NCI-H1105 (cell line): ENCODE results near the gene ATP13A3.

ENCODE experiments used
- DNase-seq: peaks from one replicate; lab custom pipeline; 2025; lab: John Stamatoyannopoulos, UW

Gene ATP13A3

DNA sequence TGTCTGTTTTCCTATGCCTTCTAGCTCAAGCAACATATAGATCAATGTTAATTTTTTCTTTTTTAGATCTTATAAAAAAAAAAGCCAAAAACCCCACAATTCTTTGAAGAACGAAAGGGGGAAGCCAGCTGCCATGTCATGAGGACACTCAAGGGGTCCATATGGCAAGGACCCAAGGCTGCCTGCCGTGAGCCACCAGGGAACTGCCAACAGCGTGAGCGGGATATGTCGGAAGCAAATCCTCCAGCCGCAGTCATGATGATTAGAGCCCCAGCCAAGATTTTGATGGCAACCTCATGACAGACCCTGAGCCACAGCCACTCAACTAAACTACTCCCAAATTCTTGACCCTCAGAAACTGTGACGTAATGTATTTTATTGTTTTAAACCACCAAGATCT lies 94.2 kb downstream of the ATP13A3 start:
- no peak for DNase-seq

GRCh38 chr3:194390835-194391234 lies 96.0 kb downstream of the ATP13A3 start:
- DNase-seq, result no peak

DNA sequence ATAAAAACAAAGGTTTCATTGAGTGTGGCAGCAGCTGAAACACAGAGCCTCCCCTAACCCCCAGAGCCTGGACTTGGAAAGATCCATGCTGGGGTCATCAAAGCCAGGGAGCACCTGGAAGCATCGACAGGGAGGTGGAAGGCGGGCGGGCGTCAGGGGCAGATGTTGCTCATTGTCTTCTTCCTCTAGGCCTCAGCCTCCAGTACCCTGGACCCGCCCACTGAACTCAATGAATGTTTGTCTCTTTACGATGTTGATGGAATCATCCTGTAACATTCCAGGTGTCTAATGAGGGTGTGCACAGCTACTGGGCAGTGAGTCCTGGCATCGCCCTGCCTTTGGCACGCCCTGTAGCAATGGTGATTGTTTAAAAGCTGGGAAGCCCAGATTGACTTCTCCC lies 97.5 kb downstream of the ATP13A3 start:
- no peak for DNase-seq

- no peak for DNase-seq
Measured at GRCh38 chr3:194387926-194388418, 98.8 kb downstream of the ATP13A3 start.

- DNase-seq, result no peak
Measured at GRCh38 chr3:194387276-194387675, 99.5 kb downstream of the ATP13A3 start.

- no peak for DNase-seq
Measured at GRCh38 chr3:194386648-194387047, 100.2 kb downstream of the ATP13A3 start.

DNA sequence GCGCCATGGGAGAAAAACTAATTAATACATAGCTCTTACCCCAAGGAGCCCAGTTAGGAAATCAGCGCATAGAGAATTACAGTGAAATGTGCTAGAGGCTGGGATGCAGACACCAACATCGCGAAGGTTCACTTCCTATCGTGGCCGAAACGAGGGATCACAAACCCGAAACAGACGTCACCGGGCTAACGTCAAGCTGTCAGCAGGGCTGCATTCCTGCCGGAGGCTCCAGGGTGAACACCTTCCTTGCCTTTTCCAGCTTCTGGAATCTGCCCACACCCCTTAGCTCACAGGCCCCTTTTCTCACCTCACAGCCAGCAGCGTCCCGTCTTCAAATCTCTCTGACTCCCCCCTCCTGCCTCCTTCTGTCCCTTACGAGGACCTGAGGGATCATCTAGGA lies 100.7 kb downstream of the ATP13A3 start:
- no peak for DNase-seq

DNA sequence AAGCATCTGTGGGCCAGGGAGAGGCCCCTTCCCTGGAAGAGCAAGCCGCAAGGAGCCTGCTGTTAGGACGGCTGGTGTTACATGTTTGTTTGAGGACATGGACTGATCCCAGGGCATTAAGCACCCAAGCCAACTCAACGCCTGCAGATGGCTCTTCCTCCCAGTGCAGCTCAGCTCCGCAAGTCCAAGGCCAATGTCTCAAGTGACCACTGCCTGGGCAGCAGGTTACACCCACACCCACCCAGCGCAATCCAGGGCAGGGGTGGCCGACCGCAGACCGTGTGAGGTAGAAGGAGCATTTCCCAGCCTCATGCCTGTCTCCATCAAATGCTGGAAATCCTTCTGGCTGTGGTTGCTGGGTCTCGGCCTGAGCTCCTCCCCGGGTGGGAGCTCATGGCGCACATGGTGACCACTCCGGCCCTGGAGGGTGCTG lies 102.2 kb downstream of the ATP13A3 start:
- DNase-seq, result no peak

GRCh38 chr3:194384156-194384555 lies 102.6 kb downstream of the ATP13A3 start:
- DNase-seq, result no peak

GRCh38 chr3:194383276-194383940 lies 103.4 kb downstream of the ATP13A3 start:
- no peak for DNase-seq

- no peak for DNase-seq
Measured at GRCh38 chr3:194382892-194383223, 103.9 kb downstream of the ATP13A3 start.

GRCh38 chr3:194382196-194382891 lies 104.5 kb downstream of the ATP13A3 start:
- DNase-seq, result no peak

- DNase-seq, result no peak
Measured at GRCh38 chr3:194381460-194381875, 105.3 kb downstream of the ATP13A3 start.

- DNase-seq, result no peak
Measured at GRCh38 chr3:194380326-194380725, 106.5 kb downstream of the ATP13A3 start.

DNA sequence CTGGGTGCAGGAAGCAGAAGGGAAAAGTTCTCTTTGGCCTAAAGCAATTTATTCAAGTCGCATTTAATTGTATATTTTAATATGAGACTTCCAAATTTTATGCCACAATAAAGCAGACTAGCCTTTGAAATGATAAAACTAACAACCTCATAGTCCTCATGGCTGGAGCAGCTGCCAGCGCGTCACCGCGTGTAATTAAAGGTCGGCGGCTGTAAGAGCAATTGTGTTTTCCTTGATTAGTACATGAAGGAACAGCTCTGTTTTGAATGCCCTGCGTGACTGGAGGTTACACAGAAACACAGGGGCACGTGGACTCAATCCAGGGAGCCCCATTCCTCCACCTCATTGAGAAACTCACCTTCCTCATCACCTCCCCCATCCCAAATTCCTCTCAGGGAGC lies 107.2 kb downstream of the ATP13A3 start:
- DNase-seq, result peak; percentile 51

DNA sequence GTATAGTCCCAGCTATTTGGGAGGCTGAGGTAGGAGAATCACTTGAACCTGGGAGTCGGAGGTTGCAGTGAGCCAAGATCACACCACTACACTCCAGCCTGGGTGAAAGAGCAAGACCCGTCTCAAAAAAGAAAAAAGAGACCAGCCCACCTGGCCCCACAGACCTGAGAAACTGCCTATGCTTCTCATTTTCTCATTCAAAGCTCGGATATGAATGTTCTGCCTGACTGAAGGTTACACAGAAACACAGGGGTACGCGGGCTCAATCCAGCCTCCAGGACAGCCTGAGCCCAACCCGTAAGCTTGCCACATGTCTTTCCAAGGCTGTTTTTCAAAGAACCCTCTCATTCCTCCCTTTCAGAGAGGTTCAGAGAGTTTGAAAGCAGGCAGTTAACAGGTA lies 107.6 kb downstream of the ATP13A3 start:
- no peak for DNase-seq

DNA sequence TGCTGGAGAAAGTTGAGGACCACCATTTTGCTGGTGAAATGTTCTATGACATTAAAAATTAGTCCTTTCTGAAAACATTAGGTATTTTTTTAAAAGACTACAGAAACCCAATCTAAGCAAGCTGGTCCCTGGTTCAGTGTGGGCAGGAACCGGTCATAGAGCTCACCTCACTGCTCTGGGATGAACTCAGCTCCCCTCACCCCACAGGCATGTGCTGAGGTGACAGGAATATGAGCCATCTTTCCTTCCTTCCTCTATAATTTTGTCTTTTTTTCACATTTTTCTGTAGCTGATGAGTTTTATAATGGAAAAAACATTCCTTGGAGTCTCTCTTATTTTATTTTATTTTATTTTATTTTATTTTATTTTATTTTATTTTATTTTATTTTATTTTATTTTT lies 109.1 kb downstream of the ATP13A3 start:
- no peak for DNase-seq

- no peak for DNase-seq
Measured at GRCh38 chr3:194376241-194376560, 110.6 kb downstream of the ATP13A3 start.

DNA sequence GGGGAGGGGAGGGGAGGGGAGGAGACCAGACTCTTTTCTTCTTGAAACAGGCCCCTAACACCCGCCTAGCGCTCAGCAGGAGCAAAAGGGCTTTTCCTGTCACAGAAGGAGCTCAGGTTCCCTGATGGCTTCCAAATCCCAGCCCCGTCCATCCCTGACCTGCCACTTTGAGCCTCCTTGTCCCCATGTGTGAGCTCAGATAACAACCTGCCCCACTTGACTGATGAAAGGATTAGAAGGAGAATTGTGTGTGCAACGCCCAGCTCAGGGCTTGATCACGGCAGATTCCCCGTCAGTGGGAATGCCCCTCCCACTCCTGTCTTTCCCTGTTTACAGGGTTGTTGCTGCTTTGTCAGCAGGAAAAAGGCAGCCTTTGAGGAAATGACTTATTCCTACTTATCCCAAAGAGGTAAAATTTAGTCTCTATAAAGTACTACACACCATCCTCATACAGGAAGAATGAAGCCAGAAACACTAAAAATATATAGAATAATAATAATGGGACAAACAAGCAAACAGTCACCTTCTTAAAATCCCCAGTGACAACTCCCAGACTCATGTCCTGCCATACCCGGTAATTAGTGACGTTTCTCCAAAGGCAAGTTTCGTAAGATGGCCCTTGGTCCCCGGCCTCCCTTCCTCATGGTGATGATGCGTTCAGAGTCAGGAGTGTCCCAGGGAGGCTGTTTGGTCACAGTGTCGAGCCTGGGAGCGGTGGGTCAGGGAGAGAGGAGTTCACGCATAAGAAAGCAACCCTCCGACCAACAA lies 111.1 kb downstream of the ATP13A3 start:
- DNase-seq, result peak; percentile 7

GRCh38 chr3:194374935-194375334 lies 111.9 kb downstream of the ATP13A3 start:
- no peak for DNase-seq

DNA sequence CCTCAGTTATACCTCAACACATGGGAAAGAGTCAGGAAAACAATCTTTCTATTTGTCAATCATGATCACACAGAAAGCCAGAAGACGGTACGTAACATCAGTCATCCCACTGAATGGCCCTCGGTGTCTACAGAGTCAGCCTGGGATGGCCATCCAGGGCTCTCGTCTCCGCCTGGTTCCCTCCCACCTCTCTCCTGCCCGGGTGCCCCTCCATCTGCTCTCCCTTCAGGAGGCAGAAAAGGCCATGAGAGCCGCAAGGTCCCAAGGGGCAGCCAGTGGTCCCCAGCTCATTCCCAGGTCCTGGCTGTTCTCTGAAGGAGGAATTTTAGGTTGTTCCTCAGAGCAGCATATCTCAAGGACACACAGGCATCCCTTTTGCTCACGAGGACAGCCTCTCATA lies 112.9 kb downstream of the ATP13A3 start:
- DNase-seq, result no peak

GRCh38 chr3:194373028-194373427 lies 113.8 kb downstream of the ATP13A3 start:
- DNase-seq, result no peak

DNA sequence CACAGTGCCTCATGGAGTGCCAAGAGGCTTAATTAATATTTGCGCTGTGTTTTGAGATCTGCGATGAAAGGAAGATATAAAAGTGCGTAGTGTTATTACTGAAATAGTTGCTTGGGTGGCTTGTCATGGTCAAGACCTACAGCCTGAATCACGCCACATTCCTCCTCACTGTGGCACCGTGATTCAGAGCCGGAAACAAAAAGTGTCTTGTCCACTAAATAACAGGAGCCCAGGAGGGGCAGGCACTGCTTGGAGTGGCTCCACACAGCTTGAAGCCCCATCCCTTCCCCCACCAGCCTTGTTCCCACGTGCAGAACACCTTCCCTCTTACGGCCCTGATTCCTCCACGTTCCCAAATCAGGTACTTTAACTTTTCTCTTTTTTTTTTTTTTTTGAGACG lies 116.0 kb downstream of the ATP13A3 start:
- DNase-seq, result no peak
